SK-N-SH (cell line): ENCODE data around the gene EXOC4. TPM values are rescaled to one million over a fixed set of nuclear protein-coding genes. Genes with fewer than 3 reads are reported as not detected.

Experiments
- CTCF ChIA-PET: fragments of 300-600, 350-600 bp; formaldehyde crosslinking; extraction: SDS; loops from one replicate; lab custom pipeline; 2021; lab: Yijun Ruan, JAX
- POLR2A ChIA-PET: fragments of 350-600 bp; sonication (Branson Sonifier 250); formaldehyde crosslinking; extraction: SDS; loops from one replicate; lab custom pipeline; 2020; ENCODE audit warnings: antibody characterized with exemption, inconsistent platforms; lab: Yijun Ruan, JAX
- DNase-seq: peaks from one replicate; pipeline ENCODE4 v3.0.0; 2012
- H2AFZ ChIP-seq: fragments of 200-600 bp; sonication (generic); 2 replicates; pipeline ENCODE4 v1.8.1; 2016; ENCODE audit warnings: antibody characterized with exemption, mild to moderate bottlenecking, low read depth
- H3F3A ChIP-seq: fragments of 200-600 bp; sonication (generic); replicated peaks from 2 replicates; pipeline ENCODE3; 2016; ENCODE audit warnings: antibody characterized with exemption, mild to moderate bottlenecking; ENCODE audit not compliant: insufficient read depth
- H3K27ac ChIP-seq, 2 experiments: fragments of 200-500 bp in 1 of 2; fragments of 200-600 bp in 1 of 2; sonication (Bioruptor generic) in 1 of 2; sonication (generic), shearing (Covaris generic) in 1 of 2; 2 replicates each; pipeline versions ENCODE4 v1.5.1 to v1.6.1; 2014 to 2016; ENCODE audit warnings: low read depth in 2 of 2, inconsistent platforms in 1 of 2, low read length in 1 of 2, mild to moderate bottlenecking in 1 of 2, mixed read lengths in 1 of 2
- H3K27me3 ChIP-seq: fragments of 200-600 bp; sonication (generic), shearing (Covaris generic); 2 replicates; pipeline ENCODE4 v1.6.1; 2016; ENCODE audit warnings: mixed run types; ENCODE audit not compliant: insufficient read depth
- H3K36me3 ChIP-seq, 2 experiments: fragments of 200-500 bp in 1 of 2; fragments of 200-600 bp in 1 of 2; sonication (Bioruptor generic) in 1 of 2; sonication (generic) in 1 of 2; replicated peaks in 1 of 2; 2 replicates each; pipeline versions ENCODE3 to v1.5.1; 2014 to 2016; ENCODE audit warnings: low read length in 1 of 2, mild to moderate bottlenecking in 1 of 2; ENCODE audit not compliant: insufficient read depth in 2 of 2, control insufficient read depth in 1 of 2
- H3K4me1 ChIP-seq, 2 experiments: fragments of 200-500 bp in 1 of 2; fragments of 200-600 bp in 1 of 2; sonication (Bioruptor generic) in 1 of 2; sonication (generic), shearing (Covaris generic) in 1 of 2; 2 replicates each; pipeline versions ENCODE4 v1.5.1 to v1.6.1; 2014 to 2016; ENCODE audit warnings: low read depth in 1 of 2, low read length in 1 of 2, mixed run types in 1 of 2; ENCODE audit not compliant: insufficient read depth in 2 of 2, control insufficient read depth in 1 of 2
- H3K4me2 ChIP-seq: fragments of 200-600 bp; sonication (generic), shearing (Covaris generic); 2 replicates; pipeline ENCODE4 v1.6.1; 2017; ENCODE audit warnings: mixed run types
- H3K4me3 ChIP-seq, 2 experiments: fragments of 200-500 bp in 1 of 2; fragments of 200-600 bp in 1 of 2; sonication (Bioruptor generic) in 1 of 2; sonication (generic), shearing (Covaris generic) in 1 of 2; 2 replicates each; pipeline versions ENCODE4 v1.5.1 to v1.8.1; 2014 to 2016; ENCODE audit warnings: low read depth in 2 of 2, inconsistent platforms in 1 of 2, low read length in 1 of 2, mild to moderate bottlenecking in 1 of 2, mixed read lengths in 1 of 2, moderate library complexity in 1 of 2
- H3K79me2 ChIP-seq: fragments of 200-600 bp; sonication (generic); 2 replicates; pipeline ENCODE4 v1.8.1; 2017; ENCODE audit warnings: mild to moderate bottlenecking; ENCODE audit not compliant: insufficient read depth
- H3K9ac ChIP-seq: fragments of 200-600 bp; sonication (generic); 2 replicates; pipeline ENCODE4 v1.6.1; 2017; ENCODE audit warnings: mixed run types
- H3K9me2 ChIP-seq: fragments of 200-600 bp; sonication (generic); 2 replicates; pipeline ENCODE4 v1.6.1; 2017; ENCODE audit warnings: mixed run types
- H3K9me3 ChIP-seq: fragments of 200-600 bp; sonication (generic); 2 replicates; pipeline ENCODE4 v1.6.1; 2017; ENCODE audit warnings: mixed run types, mild to moderate bottlenecking, moderate library complexity
- H4K20me1 ChIP-seq: fragments of 200-600 bp; sonication (generic); 2 replicates; pipeline ENCODE4 v1.6.1; 2017; ENCODE audit warnings: mild to moderate bottlenecking, mixed run types; ENCODE audit not compliant: insufficient read depth
- EP300 ChIP-seq, 2 experiments: IDR thresholded peaks; 2 replicates each; pipeline versions ENCODE4 v1.4.0 to v1.6.1; 2012; ENCODE audit warnings: borderline replicate concordance in 1 of 2, low read depth in 1 of 2, low read length in 1 of 2
- FOXJ3 ChIP-seq: sonication (generic); formaldehyde crosslinking; IDR thresholded peaks from 2 replicates; pipeline ENCODE4 v1.5.1; 2020; ENCODE audit warnings: mild to moderate bottlenecking, missing genetic modification reagents
- FOXM1 ChIP-seq: IDR thresholded peaks from 2 replicates; pipeline ENCODE4 v1.4.0; 2012; ENCODE audit warnings: low read depth, mild to moderate bottlenecking
- NFIC ChIP-seq: IDR thresholded peaks from 2 replicates; pipeline ENCODE4 v1.4.0; 2012; ENCODE audit warnings: borderline replicate concordance
- TEAD4 ChIP-seq: IDR thresholded peaks from 2 replicates; pipeline ENCODE4 v1.4.0; 2012; ENCODE audit warnings: mild to moderate bottlenecking, borderline replicate concordance; ENCODE audit not compliant: insufficient read depth
- WGBS: methylation state at CpG from one replicate; pipeline ENCODE4 v1.1.6; 2017; ENCODE audit warnings: low lambda C conversion rate; 5-methylcytosine and 5-hydroxymethylcytosine counted together
- polyA plus RNA-seq, 3 experiments: library from polyadenylated mRNA; depleted of rRNA; stranded (reverse); fragments of >200 nt; gene quantifications; 2 replicates each; pipeline ENCODE4 v1.2.3, GENCODE V29; 2012
- TF ChIP-seq, protein P1 (sequence below): IDR thresholded peaks from 2 replicates; pipeline ENCODE4 v1.6.1; 2012; ENCODE audit warnings: mild to moderate bottlenecking, low read depth, low read length, moderate library complexity
- TF ChIP-seq, protein P2 (sequence below): IDR thresholded peaks from 2 replicates; pipeline ENCODE4 v1.4.0; 2012; ENCODE audit warnings: low read depth, borderline replicate concordance
- TF ChIP-seq, protein P3 (sequence below): fragments of 150-350 bp; IDR thresholded peaks from 2 replicates; pipeline ENCODE4 v1.6.1; 2017; ENCODE audit warnings: antibody characterized with exemption, low read length, low read depth, borderline replicate concordance

The EXOC4 gene
- polyA plus RNA-seq, 1 of the 3 experiments (the other 2 are of a cell fraction): 37.3 TPM

DNA sequence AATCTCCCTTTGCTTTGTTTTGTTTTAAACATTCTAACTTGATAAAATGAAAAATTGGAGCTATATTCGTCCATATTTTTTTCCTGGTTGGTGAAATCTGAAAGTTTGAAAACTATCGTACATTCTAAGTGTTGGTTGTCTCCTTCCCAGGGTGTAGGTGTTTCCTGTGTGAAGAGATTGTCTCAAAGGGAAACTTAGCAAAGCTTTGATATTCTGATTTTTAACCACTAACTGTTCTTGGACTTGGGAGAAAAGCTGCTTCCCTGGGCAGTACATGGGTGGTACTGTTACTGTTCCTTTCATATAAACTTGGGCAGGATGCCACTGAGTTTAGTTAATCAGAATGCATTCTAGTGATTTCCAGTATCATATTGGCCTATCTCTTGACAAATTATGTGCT is 620.8 kb downstream of the EXOC4 start:
- Histone ChIP-seq H3K27me3 (no peaks in the 10 kb centered on the region), H4K20me1 (peaks cover 4% of the 10 kb centered on the region; the same call in 1 of the 2 replicates), H3K4me3 (no peak overlapping the region), H3K79me2 (no peaks in the 10 kb centered on the region), H3K27ac (peak overlapping the region in 1 of 2 experiments; percentile 7; a peak in 2 of 4 replicates), H3F3A (no peaks in the 10 kb centered on the region), H2AFZ (no peak overlapping the region), H3K36me3 (no peaks in the 10 kb centered on the region), H3K9me2 (no peaks in the 10 kb centered on the region), H3K9me3 (no peaks in the 10 kb centered on the region), H3K9ac (no peak overlapping the region), H3K4me1 (peaks cover 0 to 12% of the 10 kb centered on the region in 2 experiments; a peak in 2 of 4 replicates), H3K4me2 (no peak overlapping the region)
- CTCF ChIA-PET: interaction anchor here (1.0 to 2.1 kb wide), 6 partner anchors 14 to 321 kb away, joined by 3 to 6 read pairs (median 3); no protein-coding TSS in a partner anchor
- DNase-seq: no peak
- WGBS: 91% methylated on average over 2 of the region's 2 CpGs
- POLR2A ChIA-PET: interaction anchor here (1.1 kb wide), 1 partner anchor 197 kb away, joined by 4 read pairs; no protein-coding TSS in a partner anchor
- TF ChIP-seq, protein P1, sequence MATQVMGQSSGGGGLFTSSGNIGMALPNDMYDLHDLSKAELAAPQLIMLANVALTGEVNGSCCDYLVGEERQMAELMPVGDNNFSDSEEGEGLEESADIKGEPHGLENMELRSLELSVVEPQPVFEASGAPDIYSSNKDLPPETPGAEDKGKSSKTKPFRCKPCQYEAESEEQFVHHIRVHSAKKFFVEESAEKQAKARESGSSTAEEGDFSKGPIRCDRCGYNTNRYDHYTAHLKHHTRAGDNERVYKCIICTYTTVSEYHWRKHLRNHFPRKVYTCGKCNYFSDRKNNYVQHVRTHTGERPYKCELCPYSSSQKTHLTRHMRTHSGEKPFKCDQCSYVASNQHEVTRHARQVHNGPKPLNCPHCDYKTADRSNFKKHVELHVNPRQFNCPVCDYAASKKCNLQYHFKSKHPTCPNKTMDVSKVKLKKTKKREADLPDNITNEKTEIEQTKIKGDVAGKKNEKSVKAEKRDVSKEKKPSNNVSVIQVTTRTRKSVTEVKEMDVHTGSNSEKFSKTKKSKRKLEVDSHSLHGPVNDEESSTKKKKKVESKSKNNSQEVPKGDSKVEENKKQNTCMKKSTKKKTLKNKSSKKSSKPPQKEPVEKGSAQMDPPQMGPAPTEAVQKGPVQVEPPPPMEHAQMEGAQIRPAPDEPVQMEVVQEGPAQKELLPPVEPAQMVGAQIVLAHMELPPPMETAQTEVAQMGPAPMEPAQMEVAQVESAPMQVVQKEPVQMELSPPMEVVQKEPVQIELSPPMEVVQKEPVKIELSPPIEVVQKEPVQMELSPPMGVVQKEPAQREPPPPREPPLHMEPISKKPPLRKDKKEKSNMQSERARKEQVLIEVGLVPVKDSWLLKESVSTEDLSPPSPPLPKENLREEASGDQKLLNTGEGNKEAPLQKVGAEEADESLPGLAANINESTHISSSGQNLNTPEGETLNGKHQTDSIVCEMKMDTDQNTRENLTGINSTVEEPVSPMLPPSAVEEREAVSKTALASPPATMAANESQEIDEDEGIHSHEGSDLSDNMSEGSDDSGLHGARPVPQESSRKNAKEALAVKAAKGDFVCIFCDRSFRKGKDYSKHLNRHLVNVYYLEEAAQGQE: no peak

DNA sequence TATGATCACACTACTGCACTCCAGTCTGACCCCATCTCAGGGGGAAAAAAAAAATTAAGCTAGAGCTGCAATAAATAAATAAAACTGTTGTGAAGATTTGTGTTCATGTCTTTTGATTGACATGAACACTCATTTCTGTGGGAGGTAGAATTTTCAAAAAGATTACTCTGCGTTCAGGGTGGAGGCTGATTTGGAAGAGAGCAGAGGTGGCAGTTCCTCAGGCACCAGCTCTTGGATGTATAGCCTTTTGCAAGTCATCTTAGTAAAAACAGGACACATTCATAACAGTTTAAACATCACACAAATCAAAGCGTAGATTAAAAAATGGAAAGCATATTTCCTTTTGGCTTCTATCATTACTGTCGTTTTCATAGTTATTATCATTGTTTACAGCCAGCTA is 630.7 kb downstream of the EXOC4 start:
- H3K36me3 ChIP-seq: no peaks in the 10 kb centered on the region
- ChIA-PET POLR2A (no interaction called here), CTCF (interaction anchor here (0.8 to 1.2 kb wide), 4 partner anchors 15 to 133 kb away, joined by 3 to 6 read pairs (median 4); no protein-coding TSS in a partner anchor)
- no peaks in the 10 kb centered on the region for H3K9me3 ChIP-seq
- no peak overlapping the region for H2AFZ ChIP-seq
- no peaks in the 10 kb centered on the region for H3K79me2 ChIP-seq
- H3K4me1 ChIP-seq: peaks cover 7 to 20% of the 10 kb centered on the region in 2 experiments; a peak in 3 of 4 replicates
- DNase-seq: no peak
- no peaks in the 10 kb centered on the region for H4K20me1 ChIP-seq
- H3K27ac ChIP-seq: peak overlapping the region in 1 of 2 experiments; percentile 51; a peak in 2 of 4 replicates
- H3K9me2 ChIP-seq: no peaks in the 10 kb centered on the region
- H3K27me3 ChIP-seq: no peaks in the 10 kb centered on the region
- H3K9ac ChIP-seq: no peak overlapping the region
- H3K4me2 ChIP-seq: no peak overlapping the region
- 85% methylated on average over 3 of the region's 3 CpGs for WGBS
- H3K4me3 ChIP-seq: no peak overlapping the region
- no peaks in the 10 kb centered on the region for H3F3A ChIP-seq
- TF ChIP-seq EP300 (IDR thresholded peaks at IDR 0.05; ENCODE audit: borderline replicate concordance in 1 of 2, low read depth in 1 of 2, low read length in 1 of 2): peak in 1 of 2 experiments; percentile 44; a peak in 1 of 4 replicates
- no peak for TF ChIP-seq TEAD4

DNA sequence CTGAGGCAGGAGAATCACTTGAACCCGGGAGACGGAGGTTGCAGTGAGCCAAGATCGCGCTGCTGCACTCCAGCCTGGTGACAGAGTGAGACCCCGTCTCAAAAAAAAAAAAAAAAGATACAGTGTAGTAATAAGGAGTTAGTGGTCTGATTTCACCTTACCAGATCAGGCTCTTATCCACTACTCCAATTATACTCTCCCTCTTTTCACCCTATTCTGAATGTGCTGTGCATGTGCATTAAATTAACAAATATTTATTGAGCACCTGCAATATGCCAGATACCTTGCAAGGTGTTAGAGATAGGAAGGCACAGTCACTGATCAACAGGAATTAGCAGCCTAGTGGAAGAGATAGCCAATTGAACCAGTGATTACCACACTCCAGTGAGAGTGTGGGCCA is 632.3 kb downstream of the EXOC4 start:
- Histone ChIP-seq H3K4me1 (peaks cover 7 to 15% of the 10 kb centered on the region in 2 experiments; a peak in 3 of 4 replicates), H3K4me3 (no peak overlapping the region), H3K9me2 (no peaks in the 10 kb centered on the region), H3K9ac (no peak overlapping the region), H3K9me3 (no peaks in the 10 kb centered on the region), H3K27me3 (no peaks in the 10 kb centered on the region), H3K36me3 (no peaks in the 10 kb centered on the region), H3F3A (no peaks in the 10 kb centered on the region), H3K4me2 (no peak overlapping the region), H3K27ac (no peak overlapping the region), H2AFZ (no peak overlapping the region), H3K79me2 (no peaks in the 10 kb centered on the region), H4K20me1 (no peaks in the 10 kb centered on the region)
- 91% methylated on average over 5 of the region's 5 CpGs for WGBS
- DNase-seq: no peak
- CTCF ChIA-PET: interaction anchor here (0.7 kb wide), 1 partner anchor 124 kb away, joined by 3 read pairs; no protein-coding TSS in a partner anchor
- POLR2A ChIA-PET: no interaction called here
- TF ChIP-seq, protein P2, sequence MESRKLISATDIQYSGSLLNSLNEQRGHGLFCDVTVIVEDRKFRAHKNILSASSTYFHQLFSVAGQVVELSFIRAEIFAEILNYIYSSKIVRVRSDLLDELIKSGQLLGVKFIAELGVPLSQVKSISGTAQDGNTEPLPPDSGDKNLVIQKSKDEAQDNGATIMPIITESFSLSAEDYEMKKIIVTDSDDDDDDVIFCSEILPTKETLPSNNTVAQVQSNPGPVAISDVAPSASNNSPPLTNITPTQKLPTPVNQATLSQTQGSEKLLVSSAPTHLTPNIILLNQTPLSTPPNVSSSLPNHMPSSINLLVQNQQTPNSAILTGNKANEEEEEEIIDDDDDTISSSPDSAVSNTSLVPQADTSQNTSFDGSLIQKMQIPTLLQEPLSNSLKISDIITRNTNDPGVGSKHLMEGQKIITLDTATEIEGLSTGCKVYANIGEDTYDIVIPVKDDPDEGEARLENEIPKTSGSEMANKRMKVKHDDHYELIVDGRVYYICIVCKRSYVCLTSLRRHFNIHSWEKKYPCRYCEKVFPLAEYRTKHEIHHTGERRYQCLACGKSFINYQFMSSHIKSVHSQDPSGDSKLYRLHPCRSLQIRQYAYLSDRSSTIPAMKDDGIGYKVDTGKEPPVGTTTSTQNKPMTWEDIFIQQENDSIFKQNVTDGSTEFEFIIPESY: no peak
- TF ChIP-seq NFIC (no peak), FOXM1 (no peak), FOXJ3 (no peak), TEAD4 (no peak)
- TF ChIP-seq, protein P1: no peak
- TF ChIP-seq, protein P3, sequence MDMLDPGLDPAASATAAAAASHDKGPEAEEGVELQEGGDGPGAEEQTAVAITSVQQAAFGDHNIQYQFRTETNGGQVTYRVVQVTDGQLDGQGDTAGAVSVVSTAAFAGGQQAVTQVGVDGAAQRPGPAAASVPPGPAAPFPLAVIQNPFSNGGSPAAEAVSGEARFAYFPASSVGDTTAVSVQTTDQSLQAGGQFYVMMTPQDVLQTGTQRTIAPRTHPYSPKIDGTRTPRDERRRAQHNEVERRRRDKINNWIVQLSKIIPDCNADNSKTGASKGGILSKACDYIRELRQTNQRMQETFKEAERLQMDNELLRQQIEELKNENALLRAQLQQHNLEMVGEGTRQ: no peak
